ENCODE measurements around the gene CD274. TPM values are rescaled to one million over a fixed set of nuclear protein-coding genes. Genes with fewer than 3 reads are reported as not detected.
"Not testable (repeated sequence)": the region's sequence is repeated elsewhere in the genome, so short reads cannot be mapped to it uniquely, and the experiment has no call there.

Gene CD274
- total RNA-seq, 3 donors from 2014 or later (not counting 1 experiment from before 2014, with no cell fraction given), result 4.9 to 7.2 (median 6.0) TPM

DNA sequence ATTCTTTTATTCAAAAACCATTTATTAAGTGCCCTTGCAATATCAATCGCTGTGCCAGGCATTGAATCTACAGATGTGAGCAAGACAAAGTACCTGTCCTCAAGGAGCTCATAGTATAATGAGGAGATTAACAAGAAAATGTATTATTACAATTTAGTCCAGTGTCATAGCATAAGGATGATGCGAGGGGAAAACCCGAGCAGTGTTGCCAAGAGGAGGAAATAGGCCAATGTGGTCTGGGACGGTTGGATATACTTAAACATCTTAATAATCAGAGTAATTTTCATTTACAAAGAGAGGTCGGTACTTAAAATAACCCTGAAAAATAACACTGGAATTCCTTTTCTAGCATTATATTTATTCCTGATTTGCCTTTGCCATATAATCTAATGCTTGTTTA lies 18.5 kb downstream of the CD274 start:
- Mint-ChIP-seq H3K27ac (no peak overlapping the region), H3K4me1 (no peaks in the 10 kb centered on the region), H3K36me3 (peaks cover 25% of the 10 kb centered on the region), H3K9me3 (no peaks in the 10 kb centered on the region), H3K4me3 (no peak overlapping the region), H3K27me3 (ENCODE audit: low read depth in 2 of 2) (no peaks in the 10 kb centered on the region)
- Histone ChIP-seq H3K4me3 (ENCODE audit: low read length) (no peak overlapping the region), H3K36me3 (ENCODE audit: control insufficient read depth, insufficient read depth, low read length) (peaks cover 29% of the 10 kb centered on the region), H3K27me3 (ENCODE audit: control insufficient read depth, insufficient read depth, low read length) (no peaks in the 10 kb centered on the region), H3K9me3 (ENCODE audit: control insufficient read depth, insufficient read depth, low read length) (no peaks in the 10 kb centered on the region), H3K27ac (ENCODE audit: low read length) (no peak overlapping the region), H3K4me1 (ENCODE audit: control insufficient read depth, insufficient read depth, low read length) (no peaks in the 10 kb centered on the region)
- intact Hi-C loops (cut with micrococcal nuclease), result no loop called here
- TF ChIP-seq, protein P1, sequence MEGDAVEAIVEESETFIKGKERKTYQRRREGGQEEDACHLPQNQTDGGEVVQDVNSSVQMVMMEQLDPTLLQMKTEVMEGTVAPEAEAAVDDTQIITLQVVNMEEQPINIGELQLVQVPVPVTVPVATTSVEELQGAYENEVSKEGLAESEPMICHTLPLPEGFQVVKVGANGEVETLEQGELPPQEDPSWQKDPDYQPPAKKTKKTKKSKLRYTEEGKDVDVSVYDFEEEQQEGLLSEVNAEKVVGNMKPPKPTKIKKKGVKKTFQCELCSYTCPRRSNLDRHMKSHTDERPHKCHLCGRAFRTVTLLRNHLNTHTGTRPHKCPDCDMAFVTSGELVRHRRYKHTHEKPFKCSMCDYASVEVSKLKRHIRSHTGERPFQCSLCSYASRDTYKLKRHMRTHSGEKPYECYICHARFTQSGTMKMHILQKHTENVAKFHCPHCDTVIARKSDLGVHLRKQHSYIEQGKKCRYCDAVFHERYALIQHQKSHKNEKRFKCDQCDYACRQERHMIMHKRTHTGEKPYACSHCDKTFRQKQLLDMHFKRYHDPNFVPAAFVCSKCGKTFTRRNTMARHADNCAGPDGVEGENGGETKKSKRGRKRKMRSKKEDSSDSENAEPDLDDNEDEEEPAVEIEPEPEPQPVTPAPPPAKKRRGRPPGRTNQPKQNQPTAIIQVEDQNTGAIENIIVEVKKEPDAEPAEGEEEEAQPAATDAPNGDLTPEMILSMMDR (IDR thresholded peaks at IDR 0.05), result no peak
- ATAC-seq (no peak), DNase-seq (no peak)
- WGBS (ENCODE audit: insufficient coverage), result 100% methylated on average over 1 of the region's 5 CpGs

DNA sequence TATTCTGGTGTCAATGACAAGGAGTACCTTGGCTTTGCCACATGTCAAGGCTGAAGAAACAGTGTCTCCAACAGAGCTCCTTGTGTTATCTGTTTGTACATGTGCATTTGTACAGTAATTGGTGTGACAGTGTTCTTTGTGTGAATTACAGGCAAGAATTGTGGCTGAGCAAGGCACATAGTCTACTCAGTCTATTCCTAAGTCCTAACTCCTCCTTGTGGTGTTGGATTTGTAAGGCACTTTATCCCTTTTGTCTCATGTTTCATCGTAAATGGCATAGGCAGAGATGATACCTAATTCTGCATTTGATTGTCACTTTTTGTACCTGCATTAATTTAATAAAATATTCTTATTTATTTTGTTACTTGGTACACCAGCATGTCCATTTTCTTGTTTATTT lies 19.8 kb downstream of the CD274 start:
- no peak overlapping the region for H3K4me3 Mint-ChIP-seq
- Histone ChIP-seq H3K27me3 (ENCODE audit: control insufficient read depth, insufficient read depth, low read length) (no peaks in the 10 kb centered on the region), H3K36me3 (ENCODE audit: control insufficient read depth, insufficient read depth, low read length) (peaks cover 27% of the 10 kb centered on the region), H3K9me3 (ENCODE audit: control insufficient read depth, insufficient read depth, low read length) (no peaks in the 10 kb centered on the region), H3K4me3 (ENCODE audit: low read length) (no peak overlapping the region), H3K27ac (ENCODE audit: low read length) (no peak overlapping the region), H3K4me1 (ENCODE audit: control insufficient read depth, insufficient read depth, low read length) (no peaks in the 10 kb centered on the region)
- ATAC-seq (no peak), DNase-seq (no peak)
- TF ChIP-seq, protein P1 (IDR thresholded peaks at IDR 0.05), result no peak
- no peaks in the 10 kb centered on the region for H3K9me3 Mint-ChIP-seq
- peaks cover 7 to 8% of the 10 kb centered on the region in 2 donors for H3K4me1 Mint-ChIP-seq
- WGBS (ENCODE audit: insufficient coverage), result no CpG with 5 or more reads among the region's 1 CpG
- no peak overlapping the region for H3K27ac Mint-ChIP-seq
- H3K36me3 Mint-ChIP-seq, result peaks cover 21% of the 10 kb centered on the region
- intact Hi-C loops (cut with micrococcal nuclease), result no loop called here
- H3K27me3 Mint-ChIP-seq (ENCODE audit: low read depth in 2 of 2), result peaks cover 0 to 5% of the 10 kb centered on the region in 2 donors

DNA sequence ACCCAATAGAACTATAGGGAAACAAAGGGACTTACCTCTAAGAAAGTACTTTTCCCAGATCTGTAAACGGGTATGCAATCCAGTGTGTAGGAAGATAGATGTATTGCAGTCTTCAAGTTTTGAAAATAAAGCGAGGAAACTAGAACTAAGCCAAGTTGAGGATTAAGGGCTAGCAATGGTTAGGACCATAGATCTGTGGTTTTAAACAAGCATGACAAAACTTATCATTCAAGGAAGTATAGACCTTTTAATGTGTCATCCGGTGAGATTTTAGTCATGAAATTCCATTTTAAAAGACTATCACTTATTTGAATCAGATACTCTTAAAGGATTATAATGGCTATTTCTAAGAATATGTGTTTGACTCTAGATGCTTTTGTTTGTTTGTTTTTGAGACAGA lies 20.5 kb downstream of the CD274 start:
- Histone ChIP-seq H3K9me3 (ENCODE audit: control insufficient read depth, insufficient read depth, low read length) (no peaks in the 10 kb centered on the region), H3K36me3 (ENCODE audit: control insufficient read depth, insufficient read depth, low read length) (peaks cover 22% of the 10 kb centered on the region), H3K4me1 (ENCODE audit: control insufficient read depth, insufficient read depth, low read length) (no peaks in the 10 kb centered on the region), H3K27me3 (ENCODE audit: control insufficient read depth, insufficient read depth, low read length) (no peaks in the 10 kb centered on the region), H3K27ac (ENCODE audit: low read length) (no peak overlapping the region), H3K4me3 (ENCODE audit: low read length) (no peak overlapping the region)
- ATAC-seq (no peak), DNase-seq (no peak)
- Mint-ChIP-seq H3K9me3 (no peaks in the 10 kb centered on the region), H3K27ac (no peak overlapping the region), H3K4me3 (no peak overlapping the region), H3K36me3 (peaks cover 15% of the 10 kb centered on the region), H3K27me3 (ENCODE audit: low read depth in 2 of 2) (peaks cover 0 to 5% of the 10 kb centered on the region in 2 donors), H3K4me1 (peaks cover 8 to 14% of the 10 kb centered on the region in 2 donors)
- TF ChIP-seq, protein P1 (IDR thresholded peaks at IDR 0.05), result no peak
- 94% methylated on average over 2 of the region's 3 CpGs for WGBS (ENCODE audit: insufficient coverage)
- intact Hi-C loops (cut with micrococcal nuclease), result no loop called here

DNA sequence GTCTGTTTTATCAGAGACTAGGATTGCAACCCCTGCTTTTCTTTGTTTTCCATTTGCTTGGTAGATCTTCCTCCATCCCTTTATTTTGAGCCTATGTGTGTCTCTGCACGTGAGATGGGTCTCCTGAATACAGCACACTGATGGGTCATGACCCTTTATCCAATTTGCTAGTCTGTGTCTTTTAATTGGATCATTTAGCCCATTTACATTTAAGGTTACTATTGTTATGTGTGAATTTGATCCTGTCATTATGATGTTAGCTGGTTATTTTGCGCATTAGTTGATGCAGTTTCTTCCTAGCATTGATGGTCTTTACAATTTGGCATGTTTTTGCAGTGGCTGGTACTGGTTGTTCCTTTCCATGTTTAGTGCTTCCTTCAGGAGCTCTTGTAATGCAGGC lies 25.3 kb downstream of the CD274 start:
- H3K36me3 Mint-ChIP-seq; H3K27me3 Mint-ChIP-seq (ENCODE audit: low read depth in 2 of 2); H3K36me3 ChIP-seq (ENCODE audit: control insufficient read depth, insufficient read depth, low read length); H3K9me3 ChIP-seq (ENCODE audit: control insufficient read depth, insufficient read depth, low read length); H3K4me3 ChIP-seq (ENCODE audit: low read length); intact Hi-C loops (cut with micrococcal nuclease); H3K4me3 Mint-ChIP-seq; DNase-seq; H3K27ac Mint-ChIP-seq; ATAC-seq; H3K27ac ChIP-seq (ENCODE audit: low read length); H3K9me3 Mint-ChIP-seq; H3K4me1 ChIP-seq (ENCODE audit: control insufficient read depth, insufficient read depth, low read length); H3K27me3 ChIP-seq (ENCODE audit: control insufficient read depth, insufficient read depth, low read length): not testable (repeated sequence)
- H3K4me1 Mint-ChIP-seq, result peaks cover 8 to 14% of the 10 kb centered on the region in 2 donors
- WGBS (ENCODE audit: insufficient coverage), result 82% methylated on average over 1 of the region's 2 CpGs
